Measurements from ENCODE around the gene CAPN14. TPM values are rescaled to one million over a fixed set of nuclear protein-coding genes. Genes with fewer than 3 reads are reported as not detected.

CAPN14 gene
- total RNA-seq, 2 experiments from 2014 or later, result 0.20 to 0.30 TPM

DNA sequence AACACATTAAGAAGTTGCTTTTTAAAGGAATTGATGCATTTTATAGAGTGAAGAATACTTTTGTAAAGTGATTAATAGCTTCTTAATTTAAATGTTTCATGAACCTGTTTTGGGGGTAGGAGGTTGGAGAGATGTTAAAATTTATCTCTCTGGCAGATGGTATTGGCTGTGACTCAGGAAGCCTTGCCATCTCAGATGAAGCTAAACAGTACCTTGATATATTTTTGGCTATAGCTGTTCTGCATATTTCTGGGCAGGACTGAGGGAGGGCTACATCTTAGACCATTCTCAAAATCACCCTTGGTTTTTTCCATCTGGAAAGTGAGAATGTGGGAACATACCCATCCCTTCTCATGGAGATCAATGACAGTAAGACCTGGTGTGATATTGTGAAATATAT lies 13.4 kb downstream of the CAPN14 start:
- Mint-ChIP-seq H3K27me3 (no peaks in the 10 kb centered on the region), H3K9me3 (no peaks in the 10 kb centered on the region), H3K27ac (no peak overlapping the region), H3K4me3 (no peak overlapping the region), H3K36me3 (ENCODE audit: low read depth) (no peaks in the 10 kb centered on the region), H3K4me1 (ENCODE audit: low read depth) (no peaks in the 10 kb centered on the region)
- no peaks in the 10 kb centered on the region for H3K9me3 ChIP-seq (ENCODE audit: control insufficient read depth in 1 of 2, insufficient read depth in 1 of 2, low read length in 2 of 2)
- ATAC-seq (ENCODE audit: poor library complexity) (no peak), DNase-seq (no peak)
- no peak overlapping the region for H3K27ac ChIP-seq (ENCODE audit: low read depth in 1 of 2, low read length in 2 of 2)
- intact Hi-C loops (cut with DNase I, micrococcal nuclease), result no loop called here
- no peaks in the 10 kb centered on the region for H3K36me3 ChIP-seq (ENCODE audit: insufficient read depth, low read length)
- no peaks in the 10 kb centered on the region for H3K4me1 ChIP-seq (ENCODE audit: insufficient read depth, low read length)
- TF ChIP-seq, protein P1, sequence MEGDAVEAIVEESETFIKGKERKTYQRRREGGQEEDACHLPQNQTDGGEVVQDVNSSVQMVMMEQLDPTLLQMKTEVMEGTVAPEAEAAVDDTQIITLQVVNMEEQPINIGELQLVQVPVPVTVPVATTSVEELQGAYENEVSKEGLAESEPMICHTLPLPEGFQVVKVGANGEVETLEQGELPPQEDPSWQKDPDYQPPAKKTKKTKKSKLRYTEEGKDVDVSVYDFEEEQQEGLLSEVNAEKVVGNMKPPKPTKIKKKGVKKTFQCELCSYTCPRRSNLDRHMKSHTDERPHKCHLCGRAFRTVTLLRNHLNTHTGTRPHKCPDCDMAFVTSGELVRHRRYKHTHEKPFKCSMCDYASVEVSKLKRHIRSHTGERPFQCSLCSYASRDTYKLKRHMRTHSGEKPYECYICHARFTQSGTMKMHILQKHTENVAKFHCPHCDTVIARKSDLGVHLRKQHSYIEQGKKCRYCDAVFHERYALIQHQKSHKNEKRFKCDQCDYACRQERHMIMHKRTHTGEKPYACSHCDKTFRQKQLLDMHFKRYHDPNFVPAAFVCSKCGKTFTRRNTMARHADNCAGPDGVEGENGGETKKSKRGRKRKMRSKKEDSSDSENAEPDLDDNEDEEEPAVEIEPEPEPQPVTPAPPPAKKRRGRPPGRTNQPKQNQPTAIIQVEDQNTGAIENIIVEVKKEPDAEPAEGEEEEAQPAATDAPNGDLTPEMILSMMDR (IDR thresholded peaks at IDR 0.05), result no peak
- no peak overlapping the region for H3K4me3 ChIP-seq (ENCODE audit: low read length)
- ChIA-PET POLR2A (no interaction called here), CTCF (no interaction called here)
- no peaks in the 10 kb centered on the region for H3K27me3 ChIP-seq (ENCODE audit: control insufficient read depth in 1 of 2, insufficient read depth in 2 of 2, low read length in 2 of 2)

DNA sequence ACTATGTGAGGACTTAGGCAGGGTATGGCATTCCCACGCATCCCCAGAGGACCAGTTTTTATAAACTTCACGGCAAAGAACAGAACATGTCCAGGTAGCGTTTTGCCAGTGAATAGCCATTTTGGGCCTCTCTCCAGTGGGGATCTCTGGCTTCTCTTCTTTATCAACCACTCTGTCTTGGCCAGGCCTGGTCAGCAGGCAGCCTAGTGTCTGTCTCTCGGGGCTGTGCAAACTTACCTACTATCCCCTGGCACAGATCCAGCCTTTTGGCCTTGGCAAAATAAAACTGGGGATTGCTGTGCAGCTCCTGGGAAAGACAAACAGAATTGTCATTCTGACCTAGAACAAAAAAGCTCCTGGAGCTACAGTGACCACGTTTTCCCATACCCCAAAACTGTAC lies 14.5 kb downstream of the CAPN14 start:
- H3K27ac ChIP-seq (ENCODE audit: low read depth in 1 of 2, low read length in 2 of 2), result no peak overlapping the region
- Mint-ChIP-seq H3K27me3 (no peaks in the 10 kb centered on the region), H3K36me3 (ENCODE audit: low read depth) (no peaks in the 10 kb centered on the region), H3K27ac (no peak overlapping the region), H3K4me3 (no peak overlapping the region), H3K9me3 (no peaks in the 10 kb centered on the region), H3K4me1 (ENCODE audit: low read depth) (no peaks in the 10 kb centered on the region)
- TF ChIP-seq, protein P1 (IDR thresholded peaks at IDR 0.05), result no peak
- ATAC-seq (ENCODE audit: poor library complexity) (no peak), DNase-seq (no peak)
- CTCF ChIA-PET, result no interaction called here
- H3K4me1 ChIP-seq (ENCODE audit: insufficient read depth, low read length), result no peaks in the 10 kb centered on the region
- H3K27me3 ChIP-seq (ENCODE audit: control insufficient read depth in 1 of 2, insufficient read depth in 2 of 2, low read length in 2 of 2), result no peaks in the 10 kb centered on the region
- POLR2A ChIA-PET, result no interaction called here
- no peaks in the 10 kb centered on the region for H3K9me3 ChIP-seq (ENCODE audit: control insufficient read depth in 1 of 2, insufficient read depth in 1 of 2, low read length in 2 of 2)
- H3K4me3 ChIP-seq (ENCODE audit: low read length), result no peak overlapping the region
- H3K36me3 ChIP-seq (ENCODE audit: insufficient read depth, low read length), result no peaks in the 10 kb centered on the region
- intact Hi-C loops (cut with DNase I, micrococcal nuclease), result no loop called here

DNA sequence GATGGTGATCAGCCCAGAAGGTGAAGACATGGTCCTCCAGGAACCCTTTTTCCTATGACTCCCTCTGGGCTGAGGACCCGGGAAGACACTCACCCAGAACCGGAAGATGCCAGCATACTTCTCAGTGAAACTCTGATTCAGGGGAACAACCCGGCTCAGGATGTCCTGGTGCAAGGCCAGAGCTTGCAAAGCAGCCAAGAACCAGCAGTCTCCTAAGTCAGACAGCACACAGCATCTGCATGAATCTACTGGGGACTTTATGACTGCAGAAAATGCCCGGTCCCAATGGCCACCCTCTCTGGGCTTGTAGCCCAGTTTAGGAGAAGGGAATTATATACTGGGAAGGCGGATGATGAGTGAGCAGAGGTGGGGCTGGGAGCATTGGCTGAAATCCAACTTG lies 15.3 kb downstream of the CAPN14 start:
- no peaks in the 10 kb centered on the region for H3K27me3 Mint-ChIP-seq
- POLR2A ChIA-PET, result interaction anchor here (0.6 kb wide), 1 partner anchor 332 kb away, joined by 3 read pairs; no protein-coding TSS in a partner anchor
- CTCF ChIA-PET, result no interaction called here

More for the DNA sequence above, 15.3 kb downstream of the CAPN14 start:
- Histone ChIP-seq H3K27ac (ENCODE audit: low read depth in 1 of 2, low read length in 2 of 2) (no peak overlapping the region), H3K36me3 (ENCODE audit: insufficient read depth, low read length) (no peaks in the 10 kb centered on the region), H3K9me3 (ENCODE audit: control insufficient read depth in 1 of 2, insufficient read depth in 1 of 2, low read length in 2 of 2) (no peaks in the 10 kb centered on the region), H3K4me3 (ENCODE audit: low read length) (no peak overlapping the region), H3K4me1 (ENCODE audit: insufficient read depth, low read length) (no peaks in the 10 kb centered on the region), H3K27me3 (ENCODE audit: control insufficient read depth in 1 of 2, insufficient read depth in 2 of 2, low read length in 2 of 2) (no peaks in the 10 kb centered on the region)
- no peak overlapping the region for H3K4me3 Mint-ChIP-seq
- H3K27ac Mint-ChIP-seq, result no peak overlapping the region
- DNase-seq (no peak), ATAC-seq (ENCODE audit: poor library complexity) (no peak)
- H3K36me3 Mint-ChIP-seq (ENCODE audit: low read depth), result no peaks in the 10 kb centered on the region
- TF ChIP-seq, protein P1 (IDR thresholded peaks at IDR 0.05), result no peak
- no peaks in the 10 kb centered on the region for H3K9me3 Mint-ChIP-seq
- no peaks in the 10 kb centered on the region for H3K4me1 Mint-ChIP-seq (ENCODE audit: low read depth)
- intact Hi-C loops (cut with DNase I, micrococcal nuclease), result no loop called here
